Measurements from ENCODE around the gene DNAJC3.

DNAJC3 gene

DNA sequence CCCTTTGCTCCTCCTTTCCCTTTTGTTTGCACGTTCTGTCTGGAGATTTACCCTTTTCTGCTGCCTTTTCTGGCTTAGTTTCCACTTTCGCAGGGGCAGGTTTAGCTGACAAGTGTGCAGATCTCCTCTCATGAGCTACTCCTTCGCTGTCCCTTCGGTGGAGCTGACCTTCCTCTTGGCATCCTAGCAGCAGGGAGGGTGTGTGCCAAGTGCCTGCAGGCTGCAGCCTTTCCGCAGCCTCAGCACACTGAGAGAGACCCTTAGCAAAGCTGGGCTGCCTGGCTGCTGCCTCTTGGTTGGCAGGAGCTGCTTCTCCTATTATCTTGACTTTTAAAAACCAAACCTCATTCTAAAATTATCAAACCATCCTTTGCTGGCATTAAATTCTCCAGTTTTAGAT, 132.5 kb downstream of the DNAJC3 start:
- Histone ChIP-seq H3K36me3 (no peaks in the 10 kb centered on the region; the same call in 1 of the 2 replicates), H3K9me3 (no peaks in the 10 kb centered on the region), H3K4me1 (no peaks in the 10 kb centered on the region), H3K27me3 (no peaks in the 10 kb centered on the region), H3K4me3 (ENCODE audit: low read depth, low read length) (no peak overlapping the region)
- TF ChIP-seq, protein P1, sequence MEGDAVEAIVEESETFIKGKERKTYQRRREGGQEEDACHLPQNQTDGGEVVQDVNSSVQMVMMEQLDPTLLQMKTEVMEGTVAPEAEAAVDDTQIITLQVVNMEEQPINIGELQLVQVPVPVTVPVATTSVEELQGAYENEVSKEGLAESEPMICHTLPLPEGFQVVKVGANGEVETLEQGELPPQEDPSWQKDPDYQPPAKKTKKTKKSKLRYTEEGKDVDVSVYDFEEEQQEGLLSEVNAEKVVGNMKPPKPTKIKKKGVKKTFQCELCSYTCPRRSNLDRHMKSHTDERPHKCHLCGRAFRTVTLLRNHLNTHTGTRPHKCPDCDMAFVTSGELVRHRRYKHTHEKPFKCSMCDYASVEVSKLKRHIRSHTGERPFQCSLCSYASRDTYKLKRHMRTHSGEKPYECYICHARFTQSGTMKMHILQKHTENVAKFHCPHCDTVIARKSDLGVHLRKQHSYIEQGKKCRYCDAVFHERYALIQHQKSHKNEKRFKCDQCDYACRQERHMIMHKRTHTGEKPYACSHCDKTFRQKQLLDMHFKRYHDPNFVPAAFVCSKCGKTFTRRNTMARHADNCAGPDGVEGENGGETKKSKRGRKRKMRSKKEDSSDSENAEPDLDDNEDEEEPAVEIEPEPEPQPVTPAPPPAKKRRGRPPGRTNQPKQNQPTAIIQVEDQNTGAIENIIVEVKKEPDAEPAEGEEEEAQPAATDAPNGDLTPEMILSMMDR (IDR thresholded peaks at IDR 0.05; ENCODE audit: low read depth, low read length): no peak
- no peak for DNase-seq

DNA sequence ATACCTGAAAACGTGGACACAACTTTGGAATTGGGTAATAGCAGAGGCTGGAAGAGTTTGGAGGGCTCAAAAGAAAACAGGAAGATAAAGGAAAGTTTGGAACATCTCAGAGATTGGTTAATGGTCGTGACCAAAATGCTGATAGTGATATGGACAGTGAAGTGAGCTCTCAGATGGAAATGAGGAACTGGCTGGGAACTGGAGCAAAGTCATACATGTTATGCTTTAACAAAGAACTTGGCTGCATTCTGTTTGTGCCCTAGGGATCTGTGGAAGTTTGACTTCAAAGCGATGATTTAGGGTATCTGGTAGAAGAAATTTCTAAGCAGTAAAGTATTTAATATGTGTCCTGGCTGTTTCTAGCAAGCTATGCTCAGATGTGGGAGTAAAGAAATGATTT, 136.2 kb downstream of the DNAJC3 start:
- DNase-seq: no peak
- Histone ChIP-seq H3K36me3 (no peaks in the 10 kb centered on the region; the same call in none of the 2 replicates), H3K27me3 (no peaks in the 10 kb centered on the region), H3K4me3 (ENCODE audit: low read depth, low read length) (no peak overlapping the region), H3K4me1 (no peaks in the 10 kb centered on the region), H3K9me3 (no peaks in the 10 kb centered on the region)
- TF ChIP-seq, protein P1 (IDR thresholded peaks at IDR 0.05; ENCODE audit: low read depth, low read length): no peak

DNA sequence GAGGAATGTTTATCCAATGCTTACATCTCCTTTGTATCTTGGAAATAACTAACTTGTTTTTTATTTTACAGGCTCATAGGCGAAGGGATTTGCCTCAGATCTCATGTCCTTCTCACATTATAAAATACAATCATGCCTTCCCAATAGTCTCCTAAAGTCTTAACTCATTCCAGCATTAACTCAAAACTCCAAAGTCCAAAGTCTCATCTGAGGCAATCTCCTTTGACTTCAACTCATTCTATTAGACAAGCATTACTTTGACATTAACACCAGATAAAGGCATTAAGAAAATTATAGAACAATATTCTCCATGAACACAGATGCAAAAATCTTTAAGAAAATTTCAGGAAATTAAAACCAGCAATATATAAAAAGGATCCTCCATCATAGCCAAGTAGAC, 137.6 kb downstream of the DNAJC3 start:
- no peak for DNase-seq
- Histone ChIP-seq H3K36me3 (no peaks in the 10 kb centered on the region; the same call in none of the 2 replicates), H3K9me3 (no peaks in the 10 kb centered on the region), H3K4me1 (no peaks in the 10 kb centered on the region), H3K27me3 (no peaks in the 10 kb centered on the region), H3K4me3 (ENCODE audit: low read depth, low read length) (no peak overlapping the region)
- TF ChIP-seq, protein P1 (IDR thresholded peaks at IDR 0.05; ENCODE audit: low read depth, low read length): no peak

DNA sequence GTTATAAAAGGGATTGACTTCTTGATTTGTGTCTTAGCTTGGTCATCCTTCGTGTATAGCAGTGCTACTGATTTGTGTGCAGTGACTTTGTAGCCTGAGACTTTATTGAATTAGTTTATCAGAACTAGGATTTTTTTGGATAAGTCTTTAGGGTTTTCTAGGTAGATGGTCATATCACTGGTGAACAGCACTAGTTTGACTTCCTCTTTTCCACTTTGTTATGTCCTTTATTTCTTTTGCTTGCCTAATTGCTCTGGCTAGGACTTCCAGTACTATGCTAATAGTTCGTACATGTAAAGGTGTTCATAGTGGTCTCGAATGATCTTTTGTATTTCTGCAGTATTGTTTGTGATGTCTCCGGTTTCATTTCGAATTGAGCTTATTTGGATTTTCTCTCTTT, 145.4 kb downstream of the DNAJC3 start:
- TF ChIP-seq, protein P1 (IDR thresholded peaks at IDR 0.05; ENCODE audit: low read depth, low read length): no peak
- Histone ChIP-seq H3K4me1 (no peaks in the 10 kb centered on the region), H3K27me3 (no peaks in the 10 kb centered on the region), H3K9me3 (no peaks in the 10 kb centered on the region), H3K4me3 (ENCODE audit: low read depth, low read length) (no peak overlapping the region), H3K36me3 (peaks cover 10% of the 10 kb centered on the region)
- no peak for DNase-seq

DNA sequence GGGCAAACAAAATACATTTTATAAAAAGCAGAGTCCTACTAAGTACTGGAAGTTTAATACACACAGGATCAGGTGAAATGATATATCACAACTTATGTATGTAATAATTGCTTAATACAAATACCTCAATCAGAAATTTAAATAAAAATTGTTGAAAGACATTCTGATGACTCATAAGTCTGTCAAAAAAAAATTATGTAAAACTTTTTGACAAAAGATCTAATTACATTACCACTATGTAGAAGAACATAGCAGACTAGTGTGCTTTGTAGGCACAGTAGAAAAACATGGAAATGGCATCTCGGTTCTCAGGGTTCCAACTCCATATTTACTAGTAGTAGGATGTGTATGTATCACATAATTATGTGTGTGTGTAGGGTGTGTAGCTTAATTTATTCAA, 156.2 kb downstream of the DNAJC3 start:
- Histone ChIP-seq H3K4me1 (peaks cover 5% of the 10 kb centered on the region), H3K27me3 (no peaks in the 10 kb centered on the region), H3K4me3 (ENCODE audit: low read depth, low read length) (no peak overlapping the region), H3K36me3 (no peaks in the 10 kb centered on the region; the same call in 1 of the 2 replicates), H3K9me3 (no peaks in the 10 kb centered on the region; the same call in 1 of the 2 replicates)
- TF ChIP-seq, protein P1 (IDR thresholded peaks at IDR 0.05; ENCODE audit: low read depth, low read length): no peak
- no peak for DNase-seq

DNA sequence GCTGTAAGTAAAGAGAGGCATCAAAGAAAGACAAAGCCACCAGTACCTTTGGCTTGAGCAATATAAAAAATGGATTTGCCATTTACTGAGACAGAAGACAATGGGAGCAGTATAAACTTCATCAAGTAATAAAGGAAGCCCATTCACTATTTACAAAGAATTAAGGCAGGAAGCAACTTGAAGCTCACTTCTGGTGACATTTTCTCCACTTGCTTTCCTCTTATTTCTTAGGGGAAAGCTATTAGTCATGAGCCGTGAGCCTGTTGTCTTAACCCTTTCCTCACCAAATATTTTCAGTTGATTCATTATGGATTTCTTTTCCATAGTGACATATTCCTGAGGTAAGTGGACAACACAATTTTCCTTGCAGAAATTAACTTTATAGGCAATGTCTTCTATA, 156.8 kb downstream of the DNAJC3 start:
- no peaks in the 10 kb centered on the region; the same call in 1 of the 2 replicates for H3K9me3 ChIP-seq
- no peaks in the 10 kb centered on the region for H3K27me3 ChIP-seq
- H3K4me3 ChIP-seq (ENCODE audit: low read depth, low read length): no peak overlapping the region
- H3K36me3 ChIP-seq: no peaks in the 10 kb centered on the region; the same call in 1 of the 2 replicates
- peaks cover 5% of the 10 kb centered on the region for H3K4me1 ChIP-seq
- no peak for DNase-seq
- TF ChIP-seq, protein P1 (IDR thresholded peaks at IDR 0.05; ENCODE audit: low read depth, low read length): no peak

Data from BE2C (cell line).